UCSD-AML1 (cell line): ENCODE results near the gene UQCR11.

Source experiments
- DNase-seq: peaks from one replicate; lab custom pipeline; 2025; ENCODE audit not compliant: unreplicated experiment; lab: John Stamatoyannopoulos, UW

The UQCR11 gene

DNA sequence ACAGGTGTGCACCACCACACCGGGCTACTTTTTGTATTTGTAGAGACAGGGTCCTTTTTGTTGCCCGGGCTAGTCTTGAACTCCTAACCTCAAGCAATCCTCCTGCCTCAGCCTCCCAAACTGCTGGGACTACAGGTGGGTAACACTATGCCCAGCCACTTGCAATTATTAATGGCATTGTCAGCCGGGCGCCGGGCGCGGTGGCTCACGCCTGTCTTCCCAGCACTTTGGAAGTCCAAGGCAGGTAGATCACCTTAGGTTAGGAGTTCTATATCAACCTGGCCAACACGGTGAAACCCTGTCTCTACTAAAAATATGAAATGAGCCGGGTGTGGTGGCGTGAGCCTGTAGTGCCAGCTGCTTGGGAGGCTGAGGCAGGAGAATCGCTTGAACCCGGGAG is 34.4 kb downstream of the UQCR11 start:
- DNase-seq = no peak

DNA sequence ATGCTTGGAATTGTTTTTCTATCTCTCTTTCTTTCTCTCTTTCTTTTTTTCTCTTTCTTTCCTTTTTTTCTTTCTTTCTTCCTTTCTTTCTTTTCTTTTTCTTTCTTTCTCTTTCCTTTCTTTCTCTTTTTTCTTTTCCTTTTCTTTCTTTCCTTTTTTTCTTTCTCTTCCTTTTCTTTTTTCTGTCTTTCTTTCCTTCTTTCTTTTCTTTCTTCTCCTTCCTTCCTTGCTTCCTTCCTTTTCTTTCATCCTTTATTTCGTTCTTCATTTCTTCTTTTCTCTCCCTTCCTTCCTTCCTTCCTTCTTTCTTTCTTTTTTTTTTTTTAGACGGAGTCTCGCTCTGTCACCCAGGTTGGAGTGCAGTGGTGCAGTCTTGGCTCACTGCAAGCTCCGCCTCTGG is 35.3 kb downstream of the UQCR11 start:
- DNase-seq = no peak

DNA sequence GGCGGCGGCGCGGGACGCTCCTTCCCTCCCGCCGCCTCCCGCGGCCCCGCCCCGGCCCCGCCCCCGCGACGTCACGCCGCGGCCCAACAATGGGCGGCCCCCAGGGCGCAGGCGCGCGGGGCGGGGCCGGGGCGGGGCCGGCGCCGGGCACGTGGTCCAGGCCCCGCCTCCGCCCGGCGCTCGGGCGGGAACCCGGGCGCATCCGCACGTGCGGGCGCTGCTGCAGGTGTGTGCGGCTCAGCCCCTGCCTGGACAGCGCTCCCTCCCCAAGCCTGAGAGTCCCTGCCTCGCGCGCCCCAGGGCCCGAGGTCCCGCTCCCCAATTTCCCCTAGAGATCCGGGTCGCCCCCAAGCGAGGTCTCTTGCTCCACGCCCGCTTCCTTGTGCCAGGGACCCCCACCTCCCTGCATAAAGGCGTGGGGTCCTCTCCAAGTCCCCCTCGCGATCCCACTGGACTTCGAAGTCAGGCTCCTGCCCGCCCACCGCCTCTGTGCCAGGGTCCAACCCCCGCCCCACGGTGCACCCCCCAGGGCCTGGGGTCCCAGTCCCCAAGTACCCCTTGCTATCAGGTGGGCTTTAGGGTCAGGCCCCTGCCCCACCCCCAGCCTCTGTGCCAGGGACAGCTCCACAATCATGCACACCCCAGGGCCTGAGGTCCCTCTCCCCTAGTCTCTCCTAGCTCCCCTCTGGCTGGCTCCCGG is 36.8 kb downstream of the UQCR11 start, which contains the start of gene MEX3D:
MEX3D (minus strand) TSS at position 6 of the 700 bp plus-strand sequence. CDS start 267 bp downstream, outside the sequence.
- peak; percentile 81 for DNase-seq

DNA sequence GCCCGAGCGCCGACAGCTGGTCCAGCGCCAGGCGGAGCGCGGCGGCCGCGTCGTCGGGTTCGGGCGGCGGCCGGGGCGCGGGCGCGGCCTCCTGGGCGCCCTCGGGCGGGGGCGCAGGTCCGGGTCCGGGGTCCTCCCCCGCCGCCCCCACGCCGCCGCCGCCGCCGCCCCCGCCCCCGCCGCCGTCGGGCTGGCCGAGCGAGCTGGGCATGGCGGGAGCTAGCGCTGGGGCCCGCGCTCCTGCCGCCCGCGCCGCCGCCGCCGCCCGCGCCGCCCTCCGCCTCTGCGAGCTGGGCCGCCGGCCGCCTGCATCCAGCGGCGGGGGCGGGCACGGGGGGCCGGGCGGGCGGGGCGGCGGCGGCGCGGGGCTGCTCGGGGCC is 37.4 kb downstream of the UQCR11 start:
- no peak for DNase-seq

DNA sequence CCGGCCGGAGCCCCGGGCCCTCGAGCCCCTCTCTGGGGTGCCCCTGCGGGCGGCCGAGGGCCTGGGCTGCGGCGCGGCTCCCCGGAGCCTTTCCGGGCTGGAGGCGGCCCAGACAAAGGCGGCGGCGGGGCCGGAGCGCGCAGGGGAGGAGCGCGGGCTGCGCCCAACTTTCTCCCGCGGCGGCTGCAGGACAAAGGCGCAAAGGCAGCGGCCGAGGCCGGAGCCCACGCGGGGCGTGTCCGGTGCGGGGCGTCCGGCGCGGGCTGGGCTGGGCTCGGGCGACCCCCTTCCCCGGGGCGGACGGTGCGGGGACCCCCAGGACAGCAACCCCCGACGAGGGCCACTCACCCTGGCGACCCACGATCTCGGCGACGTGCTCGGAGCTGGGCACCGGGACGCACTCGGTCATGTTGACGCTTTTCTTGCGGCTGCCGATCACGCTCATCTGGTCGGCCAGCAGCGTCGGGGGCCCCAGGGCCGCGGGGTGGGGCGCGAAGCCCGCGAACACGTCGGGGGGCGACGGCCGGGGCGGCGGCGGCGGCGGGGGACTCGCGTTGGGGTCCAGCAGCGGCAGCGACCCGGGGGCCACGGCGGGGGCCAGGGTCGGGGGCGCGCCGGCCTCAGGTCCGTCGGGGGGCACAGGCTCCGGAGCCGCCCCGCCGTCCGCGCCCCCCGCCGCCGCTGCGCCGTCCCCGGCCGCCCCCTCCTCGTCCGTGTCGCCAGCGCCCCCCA is 38.0 kb downstream of the UQCR11 start:
- no peak for DNase-seq

DNA sequence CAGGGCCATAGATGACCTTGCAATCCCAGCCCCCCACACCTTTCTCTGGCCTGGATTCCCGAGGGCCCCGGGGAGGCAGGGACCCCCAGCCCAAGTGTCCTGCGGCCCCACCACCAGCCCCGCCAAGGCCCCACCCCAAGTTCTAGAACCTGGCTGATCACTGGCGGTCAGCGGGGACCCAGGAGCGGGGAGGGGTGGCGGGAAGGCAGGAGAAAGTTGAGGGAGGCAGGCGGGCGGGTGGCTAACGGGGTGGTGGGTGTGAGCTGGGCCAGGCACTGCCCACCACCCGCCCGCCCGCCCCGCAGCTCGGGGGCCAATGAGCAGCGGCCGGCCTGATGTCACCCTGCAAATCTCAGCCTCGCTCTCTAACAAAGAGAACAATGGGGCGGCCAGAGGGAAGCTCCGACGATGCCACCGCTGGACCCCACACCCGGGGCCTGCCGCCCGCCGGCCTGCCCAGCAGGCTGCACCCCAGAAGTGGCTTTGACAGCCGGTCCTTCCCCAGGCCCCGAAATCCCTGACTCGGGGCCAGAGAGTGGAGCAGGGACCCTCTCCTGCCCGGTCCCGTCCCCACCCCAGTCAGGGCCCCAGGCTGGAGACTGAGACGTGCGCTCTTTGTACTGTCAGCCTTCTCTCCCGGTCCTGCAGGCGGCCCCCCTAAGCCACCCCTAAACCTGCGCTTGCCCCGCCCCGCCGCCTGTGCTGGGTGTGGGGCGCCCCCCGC is 38.7 kb downstream of the UQCR11 start:
- DNase-seq = no peak

DNA sequence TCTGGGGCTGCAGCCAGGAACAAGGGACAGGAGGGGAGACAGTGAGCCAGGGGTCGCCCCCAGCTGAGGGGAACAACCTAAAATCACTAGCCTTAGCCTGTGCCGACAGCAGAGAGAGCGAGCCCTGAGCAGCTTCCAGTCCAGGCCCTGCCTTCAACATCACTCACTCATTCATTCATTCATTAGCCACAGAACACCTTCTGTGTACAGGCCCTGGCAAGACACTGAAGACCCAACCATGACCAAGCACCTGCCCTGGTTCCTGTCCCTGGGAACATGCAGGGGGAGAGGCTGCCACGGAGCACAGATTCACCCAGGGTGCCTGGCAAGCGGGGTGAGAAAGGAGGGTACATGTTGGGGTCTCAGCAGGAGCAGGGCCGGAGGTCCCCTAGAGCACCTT is 42.0 kb downstream of the UQCR11 start:
- no peak for DNase-seq

DNA sequence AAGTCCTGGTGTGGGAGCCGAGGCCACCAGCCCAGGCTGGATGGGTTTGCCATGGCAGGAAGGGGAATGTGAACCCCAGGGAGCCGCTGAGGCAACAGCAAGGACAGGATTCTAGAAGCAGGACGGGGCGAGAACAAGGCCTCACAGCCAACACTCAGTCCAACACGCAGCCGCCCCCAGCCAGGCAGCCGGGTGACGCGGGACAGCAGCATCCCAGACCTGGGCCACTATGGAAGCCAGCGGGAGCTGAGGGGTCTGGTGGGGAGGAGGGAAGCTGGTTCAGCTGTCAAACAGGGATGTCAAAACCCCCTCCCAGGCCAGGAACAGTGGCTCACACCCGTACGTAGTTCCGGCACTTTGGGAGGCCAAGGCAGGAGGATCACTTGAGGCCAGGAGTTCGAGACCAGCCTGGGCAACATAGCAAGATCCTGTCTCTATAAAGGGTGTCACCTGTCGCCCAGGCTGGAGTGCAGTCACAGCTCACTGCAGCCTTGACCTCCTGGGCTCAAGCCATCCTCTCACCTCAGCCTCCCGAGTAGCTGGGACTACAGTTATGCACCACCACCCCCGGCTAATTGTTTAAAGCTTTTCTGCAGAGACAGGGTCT is 43.9 kb downstream of the UQCR11 start:
- DNase-seq = no peak

DNA sequence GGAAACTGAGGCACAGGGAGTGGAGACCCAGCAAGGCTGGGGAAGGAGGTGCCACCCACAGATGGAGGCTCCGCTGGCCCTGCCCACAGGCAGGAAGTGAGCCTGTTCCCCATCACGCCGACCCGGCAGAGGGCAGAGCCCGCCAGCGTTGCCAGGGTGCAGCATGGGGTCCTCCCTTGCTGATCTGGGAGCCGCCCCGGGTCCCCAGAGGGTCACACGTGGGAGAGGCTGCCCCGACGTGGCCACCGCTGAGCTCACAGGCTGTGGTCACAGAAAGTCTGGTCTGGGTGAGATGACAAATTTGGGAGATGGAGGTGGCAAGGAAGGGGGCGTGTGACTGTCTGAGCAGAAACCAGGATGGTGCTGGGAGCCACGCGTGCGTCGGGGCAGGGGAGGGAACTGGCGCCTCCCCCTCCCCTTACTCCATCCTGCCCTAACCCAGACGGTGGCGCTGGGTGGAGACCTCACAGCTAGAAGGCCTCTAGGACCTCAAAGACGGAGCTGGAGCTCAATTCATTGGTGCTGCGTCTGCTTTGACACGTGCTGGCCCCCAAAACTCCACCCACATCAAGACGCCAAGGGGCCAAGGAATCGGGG is 44.9 kb downstream of the UQCR11 start:
- DNase-seq = no peak

DNA sequence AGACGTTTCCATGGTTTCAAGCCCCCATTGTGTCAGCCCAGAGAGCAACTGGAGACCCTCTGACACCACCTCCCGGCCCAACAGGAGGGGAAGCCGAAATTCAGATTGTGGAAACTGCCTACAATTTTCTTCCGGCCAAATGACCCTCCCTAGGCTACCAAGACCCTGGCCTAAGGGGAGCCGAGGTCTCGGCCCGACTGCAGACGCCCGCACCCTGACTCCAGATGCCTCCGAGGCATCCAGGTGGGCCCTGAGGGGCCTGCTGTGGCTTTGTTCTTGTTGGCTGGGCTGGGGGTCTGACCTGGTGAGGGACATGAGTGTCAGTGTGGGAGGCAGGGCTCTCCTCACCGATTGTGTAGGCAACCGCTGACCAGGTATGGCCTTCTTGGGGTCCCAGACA is 46.7 kb downstream of the UQCR11 start:
- no peak for DNase-seq

DNA sequence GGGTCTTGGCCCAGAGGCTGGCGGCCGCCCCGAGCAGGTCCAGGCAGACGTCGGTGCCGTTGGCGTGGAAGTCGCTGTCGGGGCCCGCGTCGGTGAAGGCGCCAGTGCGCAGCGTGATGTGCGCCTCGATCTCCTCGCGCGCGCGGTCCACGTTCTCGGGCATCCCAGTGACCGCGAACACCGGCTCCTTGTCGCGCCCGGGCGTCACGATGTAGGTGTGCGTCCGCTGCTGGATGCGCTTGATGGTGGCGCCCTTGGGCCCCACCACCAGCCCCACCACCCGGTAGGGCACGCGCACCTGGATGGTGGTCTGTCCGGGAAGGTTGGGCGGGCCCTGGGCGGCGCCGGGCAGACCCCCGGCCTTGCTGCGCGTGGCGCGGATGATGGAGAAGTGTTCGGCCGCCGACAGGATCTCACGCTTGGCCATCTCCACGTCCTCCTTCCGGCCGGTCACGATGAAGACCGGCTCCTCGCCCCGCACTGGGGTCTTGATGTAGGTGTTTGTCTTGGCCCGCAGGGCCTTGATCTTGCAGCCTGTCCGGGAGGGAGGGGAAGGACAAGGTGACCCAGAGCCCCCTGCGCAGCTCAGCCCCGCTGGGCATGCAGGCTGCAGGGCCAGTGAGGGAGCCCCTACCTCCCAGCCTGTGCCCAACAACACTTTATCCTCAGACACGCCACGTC is 48.7 kb downstream of the UQCR11 start:
- DNase-seq = no peak

DNA sequence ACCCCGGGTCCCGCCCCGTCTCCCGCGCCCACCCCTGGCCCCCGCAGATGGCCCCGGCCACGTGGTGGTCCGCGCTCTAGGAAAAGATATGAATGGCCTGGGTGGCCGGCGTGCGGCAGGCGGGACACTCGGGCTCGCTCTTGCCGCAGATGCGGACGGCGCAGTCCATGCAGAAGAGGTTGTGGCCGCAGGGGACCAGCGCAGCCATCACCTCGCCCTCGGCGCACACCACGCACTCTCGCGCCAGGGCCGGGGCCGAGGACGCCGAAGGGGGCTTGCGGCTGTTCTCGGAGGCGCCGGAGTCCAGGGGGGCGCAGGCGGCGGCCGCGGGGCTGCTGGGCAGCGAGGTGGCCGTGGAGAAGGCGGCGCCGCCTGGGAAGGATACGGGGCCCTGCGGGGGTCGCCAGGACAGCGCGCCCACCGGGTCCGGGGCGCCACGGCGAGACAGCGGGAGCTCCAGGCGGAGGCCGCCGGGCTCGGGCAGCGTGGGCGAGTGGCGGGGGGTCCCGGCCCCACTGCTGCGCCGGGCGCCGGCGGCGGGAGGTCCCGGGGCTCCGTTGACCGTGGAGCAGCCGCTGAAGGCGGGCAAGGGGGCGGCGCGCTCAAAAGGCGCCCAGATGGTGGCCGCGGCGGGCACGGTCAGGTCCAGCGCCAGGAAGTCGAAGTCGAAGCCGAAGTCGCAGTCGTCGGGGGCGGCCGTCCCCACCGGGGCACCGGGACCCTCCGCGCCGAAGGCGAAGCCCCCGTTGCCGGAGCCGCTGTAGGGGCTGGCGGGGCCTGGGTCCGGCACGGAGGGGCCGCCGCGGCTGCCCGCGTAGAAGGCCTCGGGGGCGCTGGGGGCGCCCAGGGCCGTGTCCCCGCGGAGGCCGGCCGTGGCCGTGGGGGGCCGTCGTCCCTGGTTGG is 49.5 kb downstream of the UQCR11 start:
- no peak for DNase-seq

DNA sequence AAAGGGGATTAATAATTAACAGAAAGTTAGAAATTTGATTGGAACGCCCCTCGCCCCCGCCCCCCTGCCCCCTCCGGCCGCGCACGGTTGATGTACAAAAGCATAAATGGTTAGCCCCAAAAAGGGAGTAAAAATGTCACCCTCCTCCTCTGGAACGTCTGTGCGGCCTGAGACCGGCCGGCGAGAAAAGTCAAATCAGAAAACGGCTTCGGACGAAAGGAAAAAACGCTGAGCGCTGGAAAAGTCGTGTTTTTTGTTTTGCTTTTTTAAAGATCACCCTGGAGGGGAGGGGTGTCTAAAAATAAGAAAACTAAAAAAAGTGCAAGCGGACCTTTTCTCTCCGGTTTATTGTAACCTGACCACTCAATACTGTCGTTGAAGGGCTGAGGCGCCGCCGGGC is 50.3 kb downstream of the UQCR11 start:
- DNase-seq = no peak

DNA sequence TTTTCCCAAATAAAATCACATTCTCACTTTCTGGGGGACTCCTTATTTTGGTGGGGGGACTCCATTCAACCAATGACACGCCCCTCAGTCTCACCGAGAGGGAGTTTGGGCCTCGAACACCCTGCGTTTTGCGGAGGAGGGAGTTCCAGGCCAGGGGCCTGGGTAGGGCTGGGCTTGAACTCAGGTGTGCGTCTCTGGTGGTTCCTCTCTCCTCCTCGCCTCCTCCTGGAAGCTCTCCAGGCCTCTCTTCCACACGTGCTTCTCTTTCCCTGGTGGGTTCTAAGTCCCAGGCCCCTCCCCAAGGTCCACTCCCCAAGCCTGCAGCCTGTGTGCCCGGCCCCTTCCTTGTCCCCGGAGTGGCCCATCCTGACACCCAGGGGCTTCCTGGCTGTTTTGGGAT is 51.8 kb downstream of the UQCR11 start:
- no peak for DNase-seq

DNA sequence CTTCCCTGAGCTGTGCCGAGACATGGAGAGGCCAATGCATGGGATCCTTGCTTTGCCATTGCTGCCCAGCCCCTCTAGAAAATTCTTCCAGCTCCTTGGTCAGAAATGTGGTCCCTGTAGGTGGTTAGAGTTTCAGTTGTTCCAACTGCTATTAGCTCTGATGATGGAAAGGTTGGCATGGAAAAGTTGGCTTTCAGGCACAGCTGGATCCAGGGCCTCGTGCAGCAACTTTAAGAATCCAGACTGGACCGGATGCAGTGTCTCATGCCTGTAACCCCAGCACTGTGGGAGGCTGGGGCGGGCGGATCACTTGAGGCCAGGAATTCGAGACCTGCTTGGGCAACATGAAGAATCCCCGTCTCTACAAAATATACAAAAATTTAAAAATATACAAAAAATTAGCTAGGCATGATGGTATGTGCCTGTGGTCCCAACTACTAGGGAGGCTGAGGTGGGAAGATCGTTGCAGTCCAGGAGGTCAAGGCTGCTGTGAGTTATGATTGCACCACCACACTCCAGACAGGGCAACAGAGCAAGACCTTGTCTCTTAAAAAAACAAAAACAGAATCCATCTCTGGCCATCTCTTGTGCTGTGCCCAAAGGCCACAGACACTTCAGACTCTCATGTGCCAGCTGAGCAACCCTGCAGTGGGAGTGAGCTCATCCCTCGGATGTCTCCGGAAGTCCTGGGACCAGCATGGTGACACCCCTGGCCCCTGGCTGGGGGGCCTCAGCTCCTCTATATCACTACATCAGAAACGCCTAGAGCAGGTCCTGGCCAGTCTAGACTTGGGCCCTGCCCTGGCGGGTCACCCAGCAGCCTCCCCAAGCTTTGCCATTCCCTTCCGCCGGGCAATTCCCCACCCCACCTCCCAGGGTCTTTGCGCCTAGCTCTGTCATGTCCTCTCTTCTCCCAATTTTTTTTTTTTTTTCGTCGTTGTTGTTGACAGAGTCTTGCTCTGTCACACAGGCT is 53.9 kb downstream of the UQCR11 start:
- DNase-seq = no peak

DNA sequence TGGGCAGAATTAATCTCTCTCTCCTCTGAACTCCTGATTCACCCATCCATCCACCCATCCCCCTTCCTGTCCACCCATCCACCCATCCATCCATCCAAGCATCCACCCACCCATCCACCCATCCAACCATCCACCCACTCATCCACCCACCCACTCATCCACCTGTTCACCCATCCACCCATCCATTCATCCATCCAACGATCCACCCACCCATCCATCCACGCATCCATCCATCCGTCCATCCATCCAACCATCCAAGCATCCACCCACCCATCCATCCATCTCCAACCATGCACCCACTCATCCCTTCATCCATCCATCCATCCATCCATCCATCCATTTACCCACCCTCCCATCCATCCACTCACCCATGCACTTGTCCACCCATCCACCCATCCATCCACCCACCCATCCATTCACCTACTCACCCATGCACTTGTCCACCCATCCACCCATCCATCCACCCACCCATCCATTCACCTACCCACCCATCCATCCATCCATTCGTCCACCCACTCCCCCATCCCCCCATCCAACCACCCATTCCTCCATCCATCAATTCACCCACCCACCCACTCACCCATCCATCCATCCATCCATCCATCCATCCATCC is 55.8 kb downstream of the UQCR11 start:
- DNase-seq = no peak
